Neural crest cell (in vitro differentiated cells): ENCODE data around the gene ACTA2. TPM values are rescaled to one million over a fixed set of nuclear protein-coding genes. Genes with fewer than 3 reads are reported as not detected.

Experiments
- DNase-seq: peaks from one replicate; pipeline ENCODE4 v3.0.0; 2021; ENCODE audit warnings: low read depth, mixed read lengths, low spot score
- H3K27ac Mint-ChIP-seq: one replicate; pipeline ENCODE4 v1.8.0; 2021; ENCODE audit warnings: mild to moderate bottlenecking, mixed read lengths; ENCODE audit not compliant: unreplicated experiment
- H3K27me3 Mint-ChIP-seq: 2 replicates; pipeline ENCODE4 v1.8.0; 2021; ENCODE audit warnings: low read depth, mild to moderate bottlenecking, mixed read lengths
- H3K36me3 Mint-ChIP-seq: 2 replicates; pipeline ENCODE4 v1.8.0; 2021; ENCODE audit warnings: low read depth, mild to moderate bottlenecking, mixed read lengths
- H3K4me1 Mint-ChIP-seq: 2 replicates; pipeline ENCODE4 v1.8.0; 2021; ENCODE audit warnings: mixed read lengths
- H3K4me3 Mint-ChIP-seq: one replicate; pipeline ENCODE4 v1.8.0; 2021; ENCODE audit warnings: mild to moderate bottlenecking, mixed read lengths
- H3K9me3 Mint-ChIP-seq: 2 replicates; pipeline ENCODE4 v1.8.0; 2021; ENCODE audit warnings: mixed read lengths
- CTCF ChIP-seq: fragments of 200-600 bp; sonication (generic); conservative IDR thresholded peaks from 2 replicates; pipeline ENCODE4 v1.5.0; 2021; ENCODE audit warnings: antibody characterized with exemption, mild to moderate bottlenecking
- total RNA-seq: library from RNA; stranded (reverse); gene quantifications from 2 replicates; pipeline ENCODE4 v1.2.1, GENCODE V29; 2021

Gene ACTA2
- total RNA-seq, 1 donor from 2014 or later = 7.0 TPM

- no peak for TF ChIP-seq CTCF
- Mint-ChIP-seq H3K36me3 (no peaks in the 10 kb centered on the region), H3K9me3 (no peaks in the 10 kb centered on the region), H3K4me3 (no peak overlapping the region), H3K27ac (no peak overlapping the region), H3K4me1 (peaks cover 12% of the 10 kb centered on the region), H3K27me3 (no peaks in the 10 kb centered on the region)
- no peak for DNase-seq
Measured at GRCh38 chr10:88953662-88954061, 1.1 kb upstream of the ACTA2 start.

GRCh38 chr10:88949912-88950837 is 2.4 kb downstream of the ACTA2 start:
- no peak overlapping the region for H3K27ac Mint-ChIP-seq
- H3K4me1 Mint-ChIP-seq = peaks cover 12% of the 10 kb centered on the region
- no peak overlapping the region for H3K4me3 Mint-ChIP-seq
- no peak for TF ChIP-seq CTCF
- no peak for DNase-seq
- H3K9me3 Mint-ChIP-seq = no peaks in the 10 kb centered on the region
- H3K27me3 Mint-ChIP-seq = no peaks in the 10 kb centered on the region
- H3K36me3 Mint-ChIP-seq = no peaks in the 10 kb centered on the region

GRCh38 chr10:88949051-88949450 is 3.5 kb downstream of the ACTA2 start:
- no peak for DNase-seq
- Mint-ChIP-seq H3K27ac (no peak overlapping the region), H3K36me3 (no peaks in the 10 kb centered on the region), H3K4me1 (peaks cover 12% of the 10 kb centered on the region), H3K4me3 (no peak overlapping the region), H3K27me3 (no peaks in the 10 kb centered on the region), H3K9me3 (no peaks in the 10 kb centered on the region)
- TF ChIP-seq CTCF = no peak

- Mint-ChIP-seq H3K27me3 (no peaks in the 10 kb centered on the region), H3K4me3 (no peak overlapping the region), H3K27ac (no peak overlapping the region), H3K36me3 (no peaks in the 10 kb centered on the region), H3K4me1 (peaks cover 12% of the 10 kb centered on the region), H3K9me3 (no peaks in the 10 kb centered on the region)
- TF ChIP-seq CTCF = no peak
- DNase-seq = no peak
Measured at GRCh38 chr10:88946965-88947590, 5.5 kb downstream of the ACTA2 start.

- H3K36me3 Mint-ChIP-seq = no peaks in the 10 kb centered on the region
- H3K27me3 Mint-ChIP-seq = no peaks in the 10 kb centered on the region
- no peak for TF ChIP-seq CTCF
- DNase-seq = no peak
- no peak overlapping the region for H3K27ac Mint-ChIP-seq
- peaks cover 4% of the 10 kb centered on the region for H3K4me1 Mint-ChIP-seq
- H3K4me3 Mint-ChIP-seq = no peak overlapping the region
- H3K9me3 Mint-ChIP-seq = no peaks in the 10 kb centered on the region
Measured at GRCh38 chr10:88946200-88946599, 6.4 kb downstream of the ACTA2 start.
